GM18907 (cell line): ENCODE measurements around the gene CACNA2D1.

ENCODE experiments used
- ATAC-seq: cut with Tn5 transposase; IDR thresholded peaks from one replicate; pipeline ENCODE4 v1.9.1; 2021; ENCODE audit warnings: mild to moderate bottlenecking, moderate library complexity; ENCODE audit not compliant: unreplicated experiment

CACNA2D1 gene

DNA sequence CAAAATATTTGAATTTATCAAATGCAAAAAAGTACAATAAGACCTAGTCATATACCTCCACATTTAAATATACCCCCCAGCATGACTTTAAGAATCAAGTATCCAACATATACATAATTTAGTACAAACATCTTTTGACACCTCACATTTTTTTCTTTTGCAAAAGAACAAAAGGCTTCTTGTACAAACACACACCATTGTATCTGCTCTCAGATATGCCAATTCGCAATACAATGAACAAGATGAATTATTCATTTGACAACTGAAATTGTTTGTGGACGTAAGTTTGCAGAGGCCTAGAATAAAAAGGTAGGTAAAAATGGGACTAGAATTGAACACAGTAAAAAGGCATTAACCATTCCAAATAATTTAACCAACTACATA lies 154.4 kb downstream of the CACNA2D1 start:
- no peak for ATAC-seq

DNA sequence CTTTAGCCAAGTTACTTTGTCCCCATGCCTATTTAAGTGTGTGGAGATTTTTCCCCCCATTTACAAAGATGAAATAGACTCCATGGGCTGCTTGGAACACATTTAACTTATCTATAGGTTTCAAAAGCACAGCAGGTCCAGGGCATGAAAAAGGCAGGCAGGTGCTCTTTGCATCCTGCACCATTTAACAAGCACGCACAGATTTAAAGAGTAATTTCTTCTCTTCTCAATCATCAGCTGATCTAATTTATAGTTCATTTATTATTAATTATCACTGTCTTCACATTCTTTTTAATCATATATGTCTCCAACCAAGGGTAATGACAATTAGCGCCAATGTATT lies 156.8 kb downstream of the CACNA2D1 start:
- no peak for ATAC-seq

DNA sequence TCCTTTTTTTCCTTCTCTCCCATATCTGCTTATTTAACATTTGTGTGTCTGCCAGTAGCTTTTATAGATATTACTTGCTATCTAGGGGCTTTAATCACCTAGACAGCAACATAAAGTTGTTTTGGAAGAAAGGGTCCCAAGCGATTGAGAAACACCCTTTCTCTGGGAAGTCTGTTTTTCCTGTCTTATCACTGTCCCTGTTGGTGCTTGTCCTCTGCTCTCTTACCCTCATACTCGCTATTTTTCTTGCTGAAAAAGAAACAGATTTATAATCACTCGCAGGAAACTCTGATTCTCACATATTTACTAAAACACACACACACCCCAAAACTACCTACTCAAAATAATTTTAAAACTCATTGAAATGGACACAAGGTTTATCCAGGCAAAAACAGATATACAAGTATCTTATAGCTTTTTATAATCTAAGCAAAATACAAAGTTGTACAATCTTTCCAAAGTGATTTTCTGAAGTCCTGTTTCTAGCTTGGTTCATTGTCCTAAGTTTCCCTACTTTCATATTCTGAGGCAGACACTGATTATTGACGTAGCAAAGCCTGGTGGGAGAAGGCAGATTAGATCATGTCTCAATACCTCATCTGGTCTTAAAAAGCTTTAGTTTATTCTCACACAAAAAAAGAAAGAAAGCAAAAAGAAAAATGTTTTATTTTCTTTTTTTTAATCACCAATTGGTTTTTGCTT lies 157.3 kb downstream of the CACNA2D1 start:
- ATAC-seq = no peak

DNA sequence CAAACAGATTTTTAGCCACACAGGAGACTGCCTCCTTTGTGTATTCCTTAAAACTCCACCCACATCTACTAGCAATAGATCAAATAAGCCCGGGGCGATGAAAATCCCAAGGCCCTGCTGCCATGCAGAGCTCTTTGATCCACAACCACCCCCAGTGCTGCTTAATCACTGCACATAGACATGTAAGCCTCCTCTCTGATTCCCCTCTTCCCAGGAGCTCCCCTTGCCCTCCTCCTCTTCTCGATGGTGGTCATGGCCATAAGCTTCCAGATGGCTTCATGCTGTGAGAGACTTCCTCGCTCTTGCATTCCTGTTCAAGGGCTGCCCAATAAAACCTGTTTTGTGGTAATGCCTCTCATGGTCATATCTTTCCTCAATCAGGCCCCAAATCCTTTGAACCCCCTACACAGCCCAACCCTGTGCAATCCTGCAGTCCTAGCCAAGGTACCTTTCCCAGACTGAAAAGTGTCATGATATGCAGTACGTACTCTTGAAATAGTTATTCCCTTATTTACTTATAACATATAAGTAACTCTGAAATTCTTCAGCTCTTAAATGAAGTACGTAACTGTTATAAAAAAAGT lies 158.5 kb downstream of the CACNA2D1 start:
- ATAC-seq = no peak

DNA sequence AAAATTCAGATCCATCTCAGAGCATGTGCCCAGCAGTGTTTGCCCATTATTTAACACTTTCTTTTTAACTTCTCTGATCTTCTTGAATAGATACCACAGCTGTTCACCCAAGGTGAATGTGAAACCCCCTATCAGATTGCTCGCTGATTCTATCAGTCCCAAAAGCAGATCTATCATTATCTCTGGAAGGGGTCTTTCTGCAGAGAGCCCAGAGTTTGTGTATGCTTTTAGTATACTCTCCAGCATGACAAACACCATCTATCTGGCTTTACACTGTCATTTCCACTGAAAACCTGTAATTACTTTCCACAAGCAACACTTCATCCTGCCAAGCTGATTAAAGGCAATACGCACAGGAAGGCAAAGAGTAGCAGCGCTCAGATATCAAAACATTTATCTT lies 168.2 kb downstream of the CACNA2D1 start:
- no peak for ATAC-seq

DNA sequence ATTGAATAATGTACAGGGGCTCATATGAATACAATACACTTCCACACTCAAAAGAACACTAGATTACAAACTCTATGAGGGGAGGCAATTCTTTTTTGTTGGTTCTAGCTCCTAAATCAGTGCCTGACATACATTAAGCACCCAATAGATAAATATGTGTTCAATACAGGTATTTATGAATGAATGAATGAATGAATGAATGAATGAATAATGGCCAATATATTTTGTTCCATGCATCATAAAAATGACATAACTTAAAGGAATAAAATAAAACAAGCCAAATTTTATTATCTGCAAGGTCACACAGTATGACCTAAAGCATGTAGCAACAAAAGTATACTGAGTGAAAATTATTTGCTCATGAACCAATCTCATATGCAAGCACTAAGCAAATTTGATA lies 168.9 kb downstream of the CACNA2D1 start:
- ATAC-seq = no peak

DNA sequence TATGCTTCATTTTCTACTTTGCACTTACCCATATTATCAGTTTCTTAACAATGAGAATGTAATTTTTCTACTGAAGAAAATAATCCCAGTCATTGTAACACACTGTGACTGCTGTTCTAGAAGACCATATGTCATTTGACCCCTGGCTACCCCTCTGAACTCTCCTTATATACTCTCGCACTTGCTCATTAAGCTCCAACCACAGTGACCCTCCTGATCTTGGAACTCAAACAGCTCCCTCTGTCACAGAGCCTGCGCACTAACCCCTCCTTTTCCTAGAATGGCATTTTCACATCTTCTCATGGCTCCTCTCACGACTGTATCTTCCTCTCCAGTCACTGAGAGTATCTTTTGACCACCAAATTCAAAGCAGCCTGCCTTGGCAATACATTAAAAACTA lies 169.7 kb downstream of the CACNA2D1 start:
- no peak for ATAC-seq

DNA sequence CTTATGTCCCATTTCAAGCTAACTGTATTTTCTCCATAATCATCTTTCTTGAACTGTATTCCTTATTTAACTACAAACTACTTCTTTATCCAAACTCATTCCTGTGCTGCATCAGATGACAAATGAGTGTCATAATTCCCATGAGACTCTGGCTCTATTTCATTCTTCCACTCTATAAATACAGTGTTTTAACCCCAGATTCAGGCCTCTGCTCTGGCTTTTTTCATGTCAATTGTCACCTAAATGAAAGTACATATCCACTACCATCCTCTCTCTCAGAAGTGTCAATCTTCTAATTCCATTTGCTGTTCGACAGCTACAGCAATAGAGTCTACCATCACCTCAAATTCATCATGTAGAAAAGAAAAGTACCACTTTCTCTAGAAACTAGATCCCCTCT lies 172.7 kb downstream of the CACNA2D1 start:
- no peak for ATAC-seq

DNA sequence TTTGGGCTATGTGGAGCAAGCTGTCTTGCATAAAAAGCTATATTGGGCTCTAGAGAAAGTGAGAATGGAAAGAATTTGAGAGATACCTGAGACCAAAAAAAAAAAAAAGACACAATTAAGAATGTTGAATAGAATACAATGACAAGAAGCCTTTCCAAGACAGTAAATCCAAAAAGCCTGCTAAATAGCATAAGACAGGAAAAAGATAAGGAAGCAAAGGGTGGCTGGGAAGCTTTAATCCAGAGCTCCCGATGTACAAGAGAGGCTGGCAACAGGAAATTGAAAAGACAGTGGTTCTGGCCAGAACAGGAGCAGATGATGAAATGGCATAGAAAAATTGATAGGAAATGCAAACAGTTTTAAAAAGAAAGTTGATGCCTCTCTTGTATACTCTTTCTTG lies 174.9 kb downstream of the CACNA2D1 start:
- no peak for ATAC-seq

DNA sequence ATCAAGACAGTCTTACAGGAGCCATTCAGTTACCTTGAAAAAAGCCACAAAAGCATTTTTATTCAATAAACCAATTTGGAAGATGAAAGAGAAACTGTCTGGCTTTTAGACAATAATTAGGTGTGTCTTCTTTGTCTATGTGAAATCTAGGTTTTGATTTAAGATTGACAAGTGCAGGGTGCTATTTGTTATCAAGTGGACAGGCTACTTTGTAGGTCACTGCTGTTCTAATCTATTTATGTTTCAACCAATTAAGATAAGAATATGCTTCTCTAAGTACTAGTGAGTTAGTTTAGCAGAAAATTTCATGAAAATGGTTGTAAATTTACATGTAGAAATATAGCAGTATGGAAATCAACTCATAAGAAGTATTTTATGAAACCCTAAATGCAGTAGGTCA lies 177.5 kb downstream of the CACNA2D1 start:
- no peak for ATAC-seq

DNA sequence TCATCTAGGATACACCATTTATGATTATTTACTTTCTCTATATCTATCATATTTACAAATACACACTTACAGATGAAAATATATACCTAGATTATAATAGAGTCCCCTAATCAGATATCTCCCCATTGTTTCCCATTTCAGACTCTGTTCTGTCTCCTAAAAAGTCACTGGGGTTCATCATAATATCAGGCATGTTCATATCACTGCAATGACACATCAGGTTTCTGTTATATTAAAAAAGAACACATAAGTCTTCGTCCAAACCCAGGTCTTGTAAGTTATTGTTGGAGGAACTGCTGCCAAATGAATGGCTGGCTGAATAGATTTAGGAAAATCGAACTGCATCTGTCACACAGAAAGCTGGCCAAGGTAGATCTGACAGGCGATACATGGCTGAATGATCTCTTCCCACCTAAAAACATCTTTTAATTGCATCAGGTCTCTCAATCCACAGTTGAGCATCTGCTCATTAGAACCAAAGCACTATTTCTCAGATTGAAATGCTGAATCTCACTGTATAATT lies 178.7 kb downstream of the CACNA2D1 start:
- ATAC-seq = no peak

DNA sequence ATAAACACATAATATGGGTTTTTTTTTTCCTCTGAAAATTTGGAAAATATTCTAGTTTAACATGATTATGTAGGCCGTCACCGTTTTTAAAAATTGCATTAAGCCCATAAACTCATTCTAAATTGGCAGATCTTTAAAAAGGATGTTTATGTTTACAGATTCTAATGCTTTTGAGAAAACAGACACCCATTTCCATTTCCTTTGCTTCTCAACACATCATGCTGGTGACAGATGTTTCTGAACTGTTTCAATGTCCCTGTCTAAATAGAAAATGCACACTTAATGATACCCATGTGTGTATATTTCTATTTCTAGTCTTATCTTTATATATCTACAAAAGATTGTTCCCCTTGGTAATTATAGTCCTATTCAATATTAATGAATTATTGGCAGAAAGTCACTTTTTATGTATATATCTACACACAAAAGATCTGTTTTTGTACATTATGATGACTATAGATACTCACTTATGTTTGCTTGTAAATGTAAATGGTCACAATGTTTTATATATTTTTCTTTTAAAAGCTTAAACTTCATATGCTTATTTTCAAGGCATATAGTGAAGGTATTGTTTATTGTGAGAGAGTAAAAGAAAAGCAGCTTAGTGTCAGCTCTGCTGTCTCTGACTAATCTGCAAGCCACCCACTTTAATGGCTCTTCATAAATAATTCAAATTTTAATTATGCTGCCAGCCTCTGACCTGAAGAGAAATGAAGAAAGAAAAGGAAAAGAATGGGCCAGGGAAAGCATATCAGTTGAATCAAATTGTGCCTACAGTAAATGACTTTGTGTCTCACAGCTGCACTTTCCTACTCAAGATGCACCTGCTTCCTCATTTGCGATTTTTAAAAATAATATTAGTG lies 179.4 kb downstream of the CACNA2D1 start:
- no peak for ATAC-seq

DNA sequence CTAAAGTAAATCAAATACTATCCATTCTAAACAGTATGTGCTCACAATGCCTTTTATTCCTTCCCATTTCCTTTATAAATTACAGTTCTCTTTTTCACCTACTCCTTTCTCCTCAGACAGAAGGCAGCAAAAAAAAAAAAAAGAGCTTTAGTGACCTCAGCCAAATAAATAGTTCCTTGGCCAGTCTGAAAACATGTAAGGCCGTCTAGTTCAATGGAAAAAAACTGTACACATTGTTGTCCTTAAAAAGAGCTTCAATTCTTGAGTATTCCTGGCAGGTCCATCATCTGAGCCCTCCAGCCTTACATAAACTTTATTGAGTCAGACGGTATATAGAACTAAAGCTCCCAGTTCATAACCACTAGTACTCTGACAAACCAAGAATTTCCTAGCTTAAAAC lies 185.4 kb downstream of the CACNA2D1 start:
- ATAC-seq = no peak

DNA sequence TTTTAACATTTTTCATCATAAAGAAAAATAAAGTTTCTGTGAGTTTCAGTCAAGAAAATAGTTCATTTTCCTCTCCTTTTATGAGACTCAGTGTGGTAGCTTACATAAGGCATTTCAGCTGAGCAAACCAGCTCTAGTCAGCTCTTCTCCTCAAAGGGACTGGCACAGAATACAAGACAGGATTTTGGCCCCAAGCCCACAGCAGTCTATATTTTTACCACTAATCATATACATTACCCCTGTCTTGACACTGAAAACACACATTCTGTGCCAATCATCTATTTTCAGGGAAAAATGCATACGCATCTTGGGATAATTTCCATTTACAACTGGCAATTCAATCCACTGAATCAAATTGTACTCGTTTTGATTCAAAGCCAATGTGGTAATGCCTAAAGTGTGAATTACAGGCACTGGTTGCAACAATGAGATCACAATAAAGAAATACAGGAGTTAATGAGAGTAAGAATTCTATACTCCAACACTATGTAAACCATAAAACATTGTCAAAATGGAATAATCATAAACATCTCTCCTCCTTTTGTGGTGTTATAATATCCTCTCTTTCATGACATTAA lies 186.4 kb downstream of the CACNA2D1 start:
- ATAC-seq = no peak

DNA sequence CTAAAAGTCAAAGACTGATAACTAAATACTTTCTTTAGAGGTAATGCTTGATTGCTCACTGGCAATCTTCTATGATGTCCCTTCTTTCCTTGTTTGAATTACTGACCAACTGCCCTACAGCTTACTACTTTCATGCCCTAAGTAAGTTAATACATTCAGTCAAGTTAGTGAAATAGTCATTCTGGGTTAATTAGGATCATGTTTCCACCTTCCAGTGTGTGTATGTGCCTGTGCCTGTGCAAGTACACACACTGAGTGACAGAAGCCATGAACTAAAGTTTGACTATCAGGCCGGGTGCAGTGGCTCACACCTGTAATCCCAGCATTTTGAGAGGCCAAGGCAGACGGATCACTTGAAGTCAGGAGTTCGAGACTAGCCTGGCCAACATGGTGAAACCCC lies 187.9 kb downstream of the CACNA2D1 start:
- no peak for ATAC-seq

DNA sequence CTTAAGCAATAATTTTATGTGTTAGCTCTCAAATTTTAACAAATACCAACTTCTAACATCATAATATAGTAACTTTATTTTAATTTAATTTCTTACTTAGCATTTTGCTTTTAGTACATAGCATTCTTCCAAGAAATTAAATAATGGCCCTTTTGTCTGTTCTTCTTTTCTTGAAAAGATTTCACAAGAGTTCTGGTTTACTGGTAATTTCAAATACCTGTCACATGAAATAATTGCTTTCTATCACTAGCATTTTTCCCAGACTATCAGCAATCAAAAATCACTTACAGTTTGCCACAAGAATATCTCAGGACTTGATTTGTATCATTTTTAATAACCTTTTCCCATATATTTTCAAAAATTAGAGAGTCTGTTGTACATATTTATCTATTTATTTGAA lies 193.0 kb downstream of the CACNA2D1 start:
- no peak for ATAC-seq

DNA sequence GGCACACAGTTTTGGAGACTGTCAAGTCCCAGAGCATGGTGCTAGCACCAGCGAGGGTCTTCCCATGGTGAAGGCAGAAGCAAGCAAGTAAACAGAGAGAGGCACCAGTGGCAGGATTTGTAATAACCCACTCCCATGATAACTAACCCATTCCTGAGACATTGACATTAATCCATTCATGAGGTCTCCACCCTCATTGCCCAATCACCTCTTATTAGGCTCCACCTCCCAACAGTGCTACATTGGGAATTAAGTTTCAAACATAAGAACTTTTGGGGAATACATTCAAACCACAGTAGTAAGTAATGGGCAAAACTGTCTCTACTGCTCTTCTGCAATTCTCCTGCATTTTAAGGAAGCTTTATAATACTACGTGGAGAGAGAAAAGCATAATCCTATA lies 193.6 kb downstream of the CACNA2D1 start:
- ATAC-seq = no peak

DNA sequence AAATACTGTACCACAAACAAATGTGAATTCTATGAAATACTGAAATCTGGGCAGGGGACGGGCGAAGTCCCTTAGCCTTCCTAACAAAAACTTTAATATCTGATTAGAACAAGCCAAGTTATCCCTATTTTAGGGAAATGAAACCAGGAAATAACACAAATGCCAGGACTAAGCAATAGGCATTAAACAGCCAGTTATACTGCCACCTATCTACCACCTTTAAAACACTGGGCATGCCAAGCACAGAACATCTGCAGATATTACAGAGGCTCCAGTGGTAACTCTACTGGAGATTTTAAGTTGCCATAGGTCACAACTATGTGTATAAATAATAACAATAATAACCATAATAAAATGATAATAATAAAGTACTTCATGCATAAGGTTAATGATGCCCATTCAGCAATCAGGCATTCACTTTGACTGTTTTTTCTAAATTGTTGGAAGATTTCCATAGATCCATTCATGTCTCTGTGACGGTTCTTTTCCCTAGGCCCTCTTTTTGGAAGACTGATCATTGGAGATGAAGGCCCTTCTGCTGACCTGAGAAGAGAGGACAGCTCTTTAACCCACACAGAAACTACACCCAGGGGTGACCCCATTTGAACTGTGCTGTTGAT lies 195.7 kb downstream of the CACNA2D1 start:
- ATAC-seq = no peak

DNA sequence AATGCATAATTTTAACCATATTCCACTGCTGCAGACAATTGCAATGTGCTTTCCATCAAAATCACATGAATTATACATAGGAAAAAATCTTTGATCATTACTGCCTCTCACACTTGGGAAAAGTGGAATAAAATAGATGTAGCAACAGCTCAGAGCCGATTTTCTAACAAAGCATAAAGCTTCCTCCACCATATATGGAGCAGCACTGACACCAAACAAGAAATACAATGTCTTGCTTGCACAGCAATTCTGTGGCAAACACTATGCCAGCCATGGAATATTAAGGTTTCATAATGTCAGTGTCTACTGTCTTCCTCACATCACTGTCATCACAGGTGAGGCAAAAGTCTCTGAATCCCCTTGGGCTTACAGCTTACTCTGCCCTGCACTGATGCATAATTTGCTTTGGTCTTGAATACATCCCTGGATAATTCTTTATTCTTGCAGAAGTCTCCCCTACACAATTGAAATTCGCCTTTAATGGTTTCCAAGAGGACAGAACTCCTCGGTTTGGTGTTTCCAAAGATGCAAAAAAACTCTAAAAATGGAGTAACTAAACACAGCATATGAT lies 198.5 kb downstream of the CACNA2D1 start:
- no peak for ATAC-seq

DNA sequence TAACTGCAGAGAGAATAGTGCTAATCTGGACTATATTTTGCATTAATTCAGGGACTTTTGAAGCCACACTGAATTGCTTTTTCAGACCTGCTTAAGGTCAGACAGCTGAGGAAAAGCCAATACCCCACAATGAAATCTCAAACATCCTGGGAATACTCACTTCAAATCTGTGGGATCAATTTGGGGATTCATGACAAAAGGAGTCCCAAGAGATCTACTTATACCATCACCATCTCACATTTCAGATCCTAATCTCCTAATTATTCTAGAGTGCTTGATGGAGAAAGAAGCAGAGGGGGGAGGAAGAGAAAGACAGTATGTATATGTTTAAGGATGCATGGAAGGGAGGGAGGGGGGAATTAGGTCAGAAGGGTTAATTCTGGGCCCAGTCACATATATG lies 202.2 kb downstream of the CACNA2D1 start:
- no peak for ATAC-seq

DNA sequence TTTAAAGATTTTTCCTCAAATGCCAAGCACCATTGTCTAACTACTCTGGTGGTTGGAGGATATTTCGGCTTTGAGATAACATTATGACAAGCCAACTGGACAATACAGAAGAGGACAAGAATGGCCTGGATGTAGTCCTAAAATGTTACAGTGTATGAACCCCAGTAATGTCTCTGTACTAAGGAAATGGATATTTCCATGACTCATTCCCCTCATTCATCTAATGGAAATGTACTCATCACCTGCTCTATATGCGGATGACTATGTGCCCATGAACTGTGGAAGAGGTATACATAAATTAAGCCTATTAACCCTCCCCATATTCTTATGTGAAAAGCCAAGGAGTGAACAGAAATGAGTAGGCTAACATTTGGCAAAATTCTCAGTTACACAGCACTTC lies 207.9 kb downstream of the CACNA2D1 start:
- ATAC-seq = no peak
